Urothelium cell line (cell line): ENCODE results near the gene DHFR2.

Experiments used
- DNase-seq: peaks from one replicate; pipeline ENCODE4 v3.0.0; 2011; ENCODE audit warnings: low spot score, mixed read lengths
- FAIRE-seq: peaks from 2 replicates; lab custom pipeline; 2011; peaks lifted over from hg19 to GRCh38; lab: Jason Lieb, UNC

Gene DHFR2

GRCh38 chr3:94008253-94008652 is 54.5 kb downstream of the DHFR2 start:
- DNase-seq (no peak), FAIRE-seq (no peak)
